Activated naive CD4-positive, alpha-beta T cell treated with anti-CD3 and anti-CD28 coated beads, Interleukin-2, amount 50 U/mL, for 24 hours (primary cell): ENCODE results near the gene SLC25A51.

ENCODE experiments used
- H3K27ac Mint-ChIP-seq: one replicate; pipeline ENCODE4 v1.8.0; 2021; ENCODE audit warnings: mild to moderate bottlenecking, mixed read lengths
- H3K27me3 Mint-ChIP-seq: one replicate; pipeline ENCODE4 v1.8.0; 2021; ENCODE audit warnings: mixed read lengths
- H3K36me3 Mint-ChIP-seq: one replicate; pipeline ENCODE4 v1.8.0; 2021; ENCODE audit warnings: mixed read lengths
- H3K4me1 Mint-ChIP-seq: one replicate; pipeline ENCODE4 v1.8.0; 2021; ENCODE audit warnings: mixed read lengths
- H3K4me3 Mint-ChIP-seq: one replicate; pipeline ENCODE4 v1.8.0; 2021; ENCODE audit warnings: mild to moderate bottlenecking, mixed read lengths
- H3K9me3 Mint-ChIP-seq: one replicate; pipeline ENCODE4 v1.8.0; 2021; ENCODE audit warnings: mixed read lengths

The SLC25A51 gene

DNA sequence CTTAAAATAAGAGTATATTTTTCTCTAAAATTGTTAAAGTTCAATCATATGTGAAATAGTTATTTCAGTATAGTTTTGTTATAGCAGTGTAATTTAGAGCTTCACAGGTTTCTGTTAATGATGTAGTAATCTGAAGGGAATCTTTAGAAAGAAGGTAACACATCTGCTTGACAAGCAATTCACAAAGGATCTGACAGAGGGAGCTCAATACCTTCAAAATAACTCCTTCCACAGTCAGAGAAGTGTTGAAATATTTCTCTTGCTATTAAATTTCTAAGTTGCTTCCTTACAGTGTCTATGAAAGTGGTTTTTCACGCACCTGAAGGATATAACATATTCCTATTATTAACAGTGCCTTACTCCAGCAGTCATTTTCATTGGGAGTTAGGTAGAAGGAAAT, 44.9 kb downstream of the SLC25A51 start:
- Mint-ChIP-seq H3K9me3 (no peaks in the 10 kb centered on the region), H3K4me3 (no peak overlapping the region), H3K27me3 (no peaks in the 10 kb centered on the region), H3K27ac (no peak overlapping the region), H3K4me1 (no peaks in the 10 kb centered on the region), H3K36me3 (peaks cover 9% of the 10 kb centered on the region)

DNA sequence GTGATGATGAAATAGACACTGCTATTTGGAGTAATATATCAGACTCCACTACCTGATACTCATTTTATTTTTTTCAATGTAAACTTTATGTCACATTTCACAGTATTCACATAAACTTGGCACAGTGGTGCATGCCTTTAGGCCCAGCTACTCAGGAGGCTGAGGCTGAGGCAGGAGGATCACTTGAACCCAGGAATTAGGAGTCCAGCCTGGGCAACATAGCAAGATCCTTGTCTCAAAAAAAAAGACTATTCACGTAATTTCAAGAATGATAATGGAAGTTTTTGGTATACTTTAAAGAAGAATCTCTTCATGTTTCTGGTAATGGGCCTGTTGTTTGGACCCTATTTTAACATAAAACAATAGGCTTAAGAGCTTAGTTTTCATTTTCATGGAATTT, 47.4 kb downstream of the SLC25A51 start:
- no peak overlapping the region for H3K4me3 Mint-ChIP-seq
- H3K9me3 Mint-ChIP-seq, result no peaks in the 10 kb centered on the region
- H3K36me3 Mint-ChIP-seq, result peaks cover 9% of the 10 kb centered on the region
- H3K4me1 Mint-ChIP-seq, result no peaks in the 10 kb centered on the region
- H3K27me3 Mint-ChIP-seq, result no peaks in the 10 kb centered on the region
- H3K27ac Mint-ChIP-seq, result no peak overlapping the region

DNA sequence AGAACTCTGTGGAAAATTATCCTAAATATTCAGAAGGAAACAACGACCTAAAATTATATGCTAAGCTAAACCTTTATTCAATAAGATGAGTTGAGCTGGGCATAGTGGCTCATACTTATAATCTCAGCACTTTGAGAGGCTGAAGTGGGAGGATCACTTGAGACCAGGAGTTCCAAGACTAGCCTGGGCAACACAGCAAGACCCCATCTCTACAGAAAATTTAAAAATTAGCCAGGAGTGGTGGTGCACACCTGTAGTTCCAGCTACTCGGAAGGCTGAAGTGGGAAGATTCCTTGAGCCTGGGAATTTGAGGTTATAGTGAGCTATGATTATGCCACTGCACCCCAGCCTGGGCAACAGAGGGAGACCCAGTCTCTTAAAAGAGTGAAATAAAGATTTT, 51.7 kb downstream of the SLC25A51 start:
- H3K9me3 Mint-ChIP-seq, result no peaks in the 10 kb centered on the region
- H3K36me3 Mint-ChIP-seq, result peaks cover 17% of the 10 kb centered on the region
- H3K4me3 Mint-ChIP-seq, result no peak overlapping the region
- no peak overlapping the region for H3K27ac Mint-ChIP-seq
- no peaks in the 10 kb centered on the region for H3K27me3 Mint-ChIP-seq
- no peaks in the 10 kb centered on the region for H3K4me1 Mint-ChIP-seq

DNA sequence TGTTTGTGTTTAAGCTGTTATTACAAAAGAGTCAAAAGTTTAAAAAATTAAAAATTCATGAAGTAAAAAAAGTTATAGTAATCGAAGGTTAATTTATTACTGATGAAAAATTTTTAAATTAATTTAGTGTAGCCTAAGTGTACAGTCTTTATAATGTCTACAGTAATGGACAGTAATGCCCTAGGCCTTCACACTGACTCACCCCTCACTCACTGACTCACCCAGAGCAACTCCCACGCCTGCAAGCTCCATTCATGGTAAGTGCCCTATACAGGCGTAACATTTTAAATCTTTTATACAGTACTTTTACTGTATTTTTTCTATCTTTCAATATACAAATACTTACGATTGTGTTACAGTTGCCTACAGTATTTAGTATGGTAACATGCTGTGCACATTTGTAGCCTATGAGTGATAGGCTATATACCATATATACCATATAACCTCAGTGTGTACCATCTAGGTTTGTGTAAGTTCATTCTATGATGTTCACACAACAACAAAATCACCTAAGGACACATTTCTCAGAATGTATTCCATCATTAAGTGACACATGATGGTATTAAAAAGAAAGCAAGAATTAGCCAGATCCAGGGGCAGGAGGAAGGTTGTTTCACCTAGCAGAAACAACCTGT, 63.2 kb downstream of the SLC25A51 start:
- peaks cover 9% of the 10 kb centered on the region for H3K4me1 Mint-ChIP-seq
- H3K27me3 Mint-ChIP-seq, result no peaks in the 10 kb centered on the region
- H3K27ac Mint-ChIP-seq, result no peak overlapping the region
- no peak overlapping the region for H3K4me3 Mint-ChIP-seq
- H3K36me3 Mint-ChIP-seq, result peaks cover 11% of the 10 kb centered on the region
- H3K9me3 Mint-ChIP-seq, result no peaks in the 10 kb centered on the region

DNA sequence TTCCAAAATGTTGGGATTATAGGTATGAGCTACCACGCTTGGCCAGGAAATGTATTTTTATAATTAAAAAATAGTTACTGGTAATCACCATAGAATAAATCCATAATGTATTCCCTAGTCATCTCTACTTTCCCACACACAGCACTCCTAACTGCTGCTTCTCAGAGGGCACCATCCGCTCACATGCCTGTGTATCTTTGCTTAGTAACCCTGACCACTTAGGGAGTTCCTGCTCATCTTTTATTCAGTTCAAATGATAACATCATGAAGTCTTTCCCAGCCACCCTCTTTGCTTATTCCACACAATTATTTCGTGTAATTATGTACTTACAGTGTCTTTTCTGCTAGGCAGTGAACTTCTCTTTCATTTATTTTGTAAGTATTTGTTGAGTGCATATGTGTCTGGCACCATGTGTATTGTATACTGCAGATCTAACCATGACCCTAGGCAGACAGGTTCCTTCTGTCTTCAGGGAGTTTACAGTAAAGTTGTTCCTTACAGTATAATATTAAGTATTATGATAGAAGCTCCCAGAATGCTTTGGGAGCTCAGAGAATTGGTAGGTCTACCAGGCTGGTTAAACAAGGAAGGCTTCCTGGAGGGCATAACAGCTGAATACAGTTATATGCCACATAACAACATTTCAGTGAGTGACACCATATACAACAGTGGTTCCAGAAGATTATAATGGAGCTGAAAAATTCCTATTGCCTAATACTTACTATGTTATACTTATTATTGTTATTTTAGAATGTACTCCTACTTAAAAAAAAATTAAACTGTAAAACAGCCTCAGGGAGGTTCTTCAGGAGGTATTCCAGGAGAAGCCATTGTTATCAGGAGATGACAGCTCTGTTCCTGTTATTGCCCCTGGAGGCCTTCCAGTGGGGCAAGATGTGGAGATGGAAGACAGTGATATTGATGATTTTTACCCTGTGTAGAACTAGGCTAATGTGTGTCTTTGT, 64.1 kb downstream of the SLC25A51 start:
- Mint-ChIP-seq H3K36me3 (peaks cover 7% of the 10 kb centered on the region), H3K27ac (no peak overlapping the region), H3K4me3 (no peak overlapping the region), H3K27me3 (no peaks in the 10 kb centered on the region), H3K9me3 (no peaks in the 10 kb centered on the region), H3K4me1 (peaks cover 9% of the 10 kb centered on the region)
